Calu3 (cell line): ENCODE measurements around the gene PARD3. TPM values are rescaled to one million over a fixed set of nuclear protein-coding genes. Genes with fewer than 3 reads are reported as not detected.

Experiments
- BruUV-seq: library from RNA; stranded (reverse); fragments of 400-500 nt; replicated peaks from 2 replicates; lab custom pipeline; 2021; lab: Mats Ljungman, UMichigan
- CTCF ChIA-PET: fragments of 300-600 bp; sonication (Branson Sonifier 250); formaldehyde crosslinking; loops from one replicate; lab custom pipeline; 2022; ENCODE audit warnings: antibody characterized with exemption; lab: Charles Lee
- DNase-seq: peaks from one replicate; pipeline ENCODE4 v3.0.0; 2022
- H3K27ac Mint-ChIP-seq: one replicate; pipeline ENCODE4 v1.8.0; 2022; ENCODE audit warnings: mixed read lengths; ENCODE audit not compliant: unreplicated experiment
- H3K27me3 Mint-ChIP-seq: one replicate; pipeline ENCODE4 v1.8.0; 2022; ENCODE audit warnings: mixed read lengths; ENCODE audit not compliant: unreplicated experiment
- H3K36me3 Mint-ChIP-seq: one replicate; pipeline ENCODE4 v1.8.0; 2022; ENCODE audit warnings: mild to moderate bottlenecking, moderate library complexity, mixed read lengths; ENCODE audit not compliant: insufficient read depth, unreplicated experiment
- H3K4me1 Mint-ChIP-seq: one replicate; pipeline ENCODE4 v1.8.0; 2022; ENCODE audit warnings: mild to moderate bottlenecking, low read depth, mixed read lengths; ENCODE audit not compliant: unreplicated experiment
- H3K4me3 Mint-ChIP-seq: one replicate; pipeline ENCODE4 v1.8.0; 2022; ENCODE audit warnings: mild to moderate bottlenecking, low read depth, moderate library complexity, mixed read lengths; ENCODE audit not compliant: unreplicated experiment
- H3K9me3 Mint-ChIP-seq: one replicate; pipeline ENCODE4 v1.8.0; 2022; ENCODE audit warnings: low read depth, mixed read lengths; ENCODE audit not compliant: unreplicated experiment
- intact Hi-C: fragments of 100-400 bp; cut with micrococcal nuclease; formaldehyde crosslinking; loops from one replicate; pipeline ENCODE4 v1.10.0; 2022; ENCODE audit not compliant: unreplicated experiment
- total RNA-seq: library from RNA; stranded (reverse); gene quantifications from 2 replicates; pipeline ENCODE4 v1.2.3, GENCODE V29; 2022
- TF ChIP-seq, protein P1 (sequence below): fragments of 200-600 bp; IDR thresholded peaks from one replicate; pipeline ENCODE4 v1.8.0; 2022; ENCODE audit warnings: antibody characterized with exemption; ENCODE audit not compliant: unreplicated experiment

The PARD3 gene
- total RNA-seq, 1 experiment from 2014 or later, result 62.4 TPM

DNA sequence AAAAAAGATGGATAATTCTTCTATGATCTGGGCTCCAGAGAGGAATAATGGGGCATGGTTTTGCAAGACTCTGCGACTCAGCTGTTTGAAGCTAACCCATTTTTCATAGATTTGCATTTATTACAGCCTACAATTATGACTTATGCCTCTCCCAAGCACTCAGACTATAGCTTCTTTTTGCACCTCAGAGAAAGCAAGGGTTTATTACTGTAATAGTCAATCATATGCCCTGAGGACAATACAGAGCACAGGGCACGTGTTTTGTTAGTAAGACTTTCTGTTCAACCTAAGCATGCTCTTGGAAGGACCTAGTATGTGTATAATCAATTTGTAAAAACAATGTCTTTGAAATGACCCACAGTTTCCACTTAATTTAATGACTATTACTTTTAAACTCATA lies 221.2 kb downstream of the PARD3 start:
- TF ChIP-seq, protein P1, sequence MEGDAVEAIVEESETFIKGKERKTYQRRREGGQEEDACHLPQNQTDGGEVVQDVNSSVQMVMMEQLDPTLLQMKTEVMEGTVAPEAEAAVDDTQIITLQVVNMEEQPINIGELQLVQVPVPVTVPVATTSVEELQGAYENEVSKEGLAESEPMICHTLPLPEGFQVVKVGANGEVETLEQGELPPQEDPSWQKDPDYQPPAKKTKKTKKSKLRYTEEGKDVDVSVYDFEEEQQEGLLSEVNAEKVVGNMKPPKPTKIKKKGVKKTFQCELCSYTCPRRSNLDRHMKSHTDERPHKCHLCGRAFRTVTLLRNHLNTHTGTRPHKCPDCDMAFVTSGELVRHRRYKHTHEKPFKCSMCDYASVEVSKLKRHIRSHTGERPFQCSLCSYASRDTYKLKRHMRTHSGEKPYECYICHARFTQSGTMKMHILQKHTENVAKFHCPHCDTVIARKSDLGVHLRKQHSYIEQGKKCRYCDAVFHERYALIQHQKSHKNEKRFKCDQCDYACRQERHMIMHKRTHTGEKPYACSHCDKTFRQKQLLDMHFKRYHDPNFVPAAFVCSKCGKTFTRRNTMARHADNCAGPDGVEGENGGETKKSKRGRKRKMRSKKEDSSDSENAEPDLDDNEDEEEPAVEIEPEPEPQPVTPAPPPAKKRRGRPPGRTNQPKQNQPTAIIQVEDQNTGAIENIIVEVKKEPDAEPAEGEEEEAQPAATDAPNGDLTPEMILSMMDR, result no peak
- no peaks in the 10 kb centered on the region for H3K4me1 Mint-ChIP-seq
- intact Hi-C loops, result no loop called here
- no peaks in the 10 kb centered on the region for H3K27me3 Mint-ChIP-seq
- no TSS peak for BruUV-seq
- no peak overlapping the region for H3K27ac Mint-ChIP-seq
- CTCF ChIA-PET, result interaction anchor here (0.6 kb wide), 1 partner anchor 59 kb away, joined by 7 read pairs; no protein-coding TSS in a partner anchor
- no peak overlapping the region for H3K4me3 Mint-ChIP-seq
- H3K36me3 Mint-ChIP-seq, result peaks cover 6% of the 10 kb centered on the region
- no peaks in the 10 kb centered on the region for H3K9me3 Mint-ChIP-seq
- no peak for DNase-seq

DNA sequence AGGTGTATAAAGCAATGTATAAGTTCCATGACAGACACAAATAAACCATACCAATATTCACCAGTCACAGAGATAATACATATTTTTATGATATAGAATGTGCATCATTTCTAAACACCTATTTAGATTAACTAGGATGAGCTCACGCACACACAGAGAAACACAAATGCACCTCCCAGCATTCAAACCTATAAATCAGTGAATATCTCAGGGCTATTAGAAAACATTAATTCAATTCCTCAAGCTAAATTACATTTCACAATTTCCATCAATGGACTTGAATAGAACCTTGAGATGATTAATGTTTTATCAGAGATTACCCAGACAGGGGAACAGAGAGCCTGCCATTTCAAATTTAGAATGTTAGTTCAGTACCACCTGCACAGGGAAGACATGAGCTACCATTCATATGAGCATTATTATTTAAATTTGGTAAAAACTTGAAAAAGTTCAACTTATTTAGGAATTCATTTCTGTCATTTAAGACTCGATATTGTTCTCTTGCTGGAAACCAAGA lies 221.7 kb downstream of the PARD3 start:
- no peak overlapping the region for H3K4me3 Mint-ChIP-seq
- no peaks in the 10 kb centered on the region for H3K9me3 Mint-ChIP-seq
- no TSS peak for BruUV-seq
- H3K27ac Mint-ChIP-seq, result no peak overlapping the region
- intact Hi-C loops, result no loop called here
- no peaks in the 10 kb centered on the region for H3K27me3 Mint-ChIP-seq
- CTCF ChIA-PET, result interaction anchor here (0.6 kb wide), 1 partner anchor 60 kb away, joined by 7 read pairs; no protein-coding TSS in a partner anchor
- DNase-seq, result no peak
- peaks cover 6% of the 10 kb centered on the region for H3K36me3 Mint-ChIP-seq
- H3K4me1 Mint-ChIP-seq, result peaks cover 5% of the 10 kb centered on the region
- TF ChIP-seq, protein P1, result no peak

DNA sequence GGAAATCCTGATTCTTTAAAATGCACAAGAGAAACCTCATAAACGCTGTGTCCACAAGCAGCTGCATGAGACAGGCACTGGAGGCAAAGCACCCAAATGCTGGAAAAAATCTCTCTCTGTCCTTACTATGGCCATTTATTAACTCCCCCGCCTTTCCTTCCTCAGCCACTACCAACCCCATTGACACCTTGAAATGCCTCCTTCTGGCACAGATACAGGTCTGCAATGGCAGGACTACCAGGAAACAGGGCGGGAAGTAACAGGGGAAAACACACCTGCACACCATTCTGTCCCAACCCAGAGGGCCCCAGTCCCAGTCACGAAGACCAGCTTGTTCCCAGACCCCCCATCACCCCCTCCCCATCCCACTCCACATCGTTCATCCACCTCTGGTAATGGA lies 224.3 kb downstream of the PARD3 start:
- H3K4me1 Mint-ChIP-seq, result peaks cover 13% of the 10 kb centered on the region
- BruUV-seq, result no TSS peak

DNA sequence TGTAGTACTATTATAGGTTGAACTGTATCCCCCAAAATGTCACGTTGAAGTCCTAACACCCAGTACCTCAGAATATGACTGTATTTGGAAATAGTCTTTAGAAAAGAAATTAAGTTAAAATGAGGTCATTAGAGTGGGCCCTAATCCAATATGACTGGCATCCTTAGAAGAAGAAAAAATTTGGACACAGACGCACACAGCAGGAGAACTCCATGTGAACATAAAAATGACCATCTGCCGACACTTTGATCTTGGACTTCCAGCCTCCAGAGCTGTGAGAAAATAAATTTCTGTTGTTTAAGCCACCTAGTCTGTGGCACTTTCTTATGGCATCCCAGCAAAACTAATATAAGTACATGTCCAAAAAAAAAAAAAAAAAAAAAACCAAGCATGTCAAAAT lies 225.8 kb downstream of the PARD3 start:
- intact Hi-C loops, result no loop called here
- Mint-ChIP-seq H3K27me3 (no peaks in the 10 kb centered on the region), H3K36me3 (no peaks in the 10 kb centered on the region), H3K9me3 (no peaks in the 10 kb centered on the region), H3K4me3 (no peak overlapping the region), H3K27ac (no peak overlapping the region), H3K4me1 (peaks cover 13% of the 10 kb centered on the region)
- BruUV-seq, result no TSS peak
- no peak for DNase-seq
- TF ChIP-seq, protein P1, result no peak
- CTCF ChIA-PET, result interaction anchor here (0.6 kb wide), 1 partner anchor 1782 kb away, joined by 3 read pairs; no protein-coding TSS in a partner anchor

More for the DNA sequence above, 224.3 kb downstream of the PARD3 start:
- H3K27ac Mint-ChIP-seq, result no peak overlapping the region
- CTCF ChIA-PET, result no interaction called here
- TF ChIP-seq, protein P1, result no peak
- H3K4me3 Mint-ChIP-seq, result no peak overlapping the region
- H3K27me3 Mint-ChIP-seq, result no peaks in the 10 kb centered on the region
- no peaks in the 10 kb centered on the region for H3K9me3 Mint-ChIP-seq
- DNase-seq, result no peak
- intact Hi-C loops, result no loop called here
- no peaks in the 10 kb centered on the region for H3K36me3 Mint-ChIP-seq
